ENCODE data around the gene PRDM12. TPM values are rescaled to one million over a fixed set of nuclear protein-coding genes. Genes with fewer than 3 reads are reported as not detected.
A peak's percentile ranks its signal among the peaks of the same experiment; 100 is the strongest.

The PRDM12 gene
- total RNA-seq, 1 donor from 2014 or later: not detected

- DNase-seq: no peak
Measured at GRCh38 chr9:130693101-130693425, 28.7 kb downstream of the PRDM12 start.

- peak; percentile 99 for DNase-seq
Measured at GRCh38 chr9:130693426-130694191, 29.2 kb downstream of the PRDM12 start, which contains the start of gene EXOSC2. Gene EXOSC2, plus strand, starts transcription at chr9:130693780. Its CDS starts 12 bp downstream, at chr9:130693792.

- no peak for DNase-seq
Measured at GRCh38 chr9:130694205-130694604, 29.8 kb downstream of the PRDM12 start.

- DNase-seq: no peak
Measured at GRCh38 chr9:130696139-130696650, 31.8 kb downstream of the PRDM12 start.

GRCh38 chr9:130696996-130697395 lies 32.6 kb downstream of the PRDM12 start:
- no peak for DNase-seq

GRCh38 chr9:130698514-130698913 lies 34.1 kb downstream of the PRDM12 start:
- DNase-seq: no peak

- DNase-seq: no peak
Measured at GRCh38 chr9:130699047-130699446, 34.7 kb downstream of the PRDM12 start.

- DNase-seq: peak; percentile 91
Measured at GRCh38 chr9:130701059-130702022, 36.9 kb downstream of the PRDM12 start.

GRCh38 chr9:130703501-130703900 lies 39.1 kb downstream of the PRDM12 start:
- no peak for DNase-seq

- DNase-seq: peak; percentile 84
Measured at GRCh38 chr9:130707225-130707976, 43.0 kb downstream of the PRDM12 start.

- DNase-seq: no peak
Measured at GRCh38 chr9:130710822-130711352, 46.5 kb downstream of the PRDM12 start.

GRCh38 chr9:130711469-130711868 lies 47.1 kb downstream of the PRDM12 start:
- no peak for DNase-seq

- DNase-seq: peak; percentile 98
Measured at GRCh38 chr9:130712564-130713285, 48.3 kb downstream of the PRDM12 start.

GRCh38 chr9:130713286-130713960 lies 49.0 kb downstream of the PRDM12 start:
- peak; percentile 62 for DNase-seq

GRCh38 chr9:130714586-130715110 lies 50.3 kb downstream of the PRDM12 start:
- DNase-seq: peak; percentile 19

GRCh38 chr9:130715270-130715669 lies 50.9 kb downstream of the PRDM12 start:
- DNase-seq: no peak

GRCh38 chr9:130718562-130718961 lies 54.2 kb downstream of the PRDM12 start:
- no peak for DNase-seq

- no peak for DNase-seq
Measured at GRCh38 chr9:130720762-130721161, 56.4 kb downstream of the PRDM12 start.

- DNase-seq: peak; percentile 70
Measured at GRCh38 chr9:130728721-130729120, 64.3 kb downstream of the PRDM12 start.

GRCh38 chr9:130729145-130729544 lies 64.8 kb downstream of the PRDM12 start:
- DNase-seq: peak; percentile 10

- DNase-seq: no peak
Measured at GRCh38 chr9:130731355-130731754, 67.0 kb downstream of the PRDM12 start.

Measured in dermis blood vessel endothelial cell (primary cell).